Activated CD4-positive, alpha-beta T cell treated with anti-CD3 and anti-CD28 coated beads for 1 hour (primary cell): ENCODE data around the gene FXR1.
"Not testable (repeated sequence)": the region's sequence is repeated elsewhere in the genome, so short reads cannot be mapped to it uniquely, and the experiment has no call there.

Experiments used
- DNase-seq: peaks from one replicate; pipeline ENCODE4 v3.0.0-alpha.2; 2020

The FXR1 gene

GRCh38 chr3:180912304-180913296, at the start of gene FXR1:
TSS of gene FXR1 (plus strand) at chr3:180912670. CDS start at chr3:180912686, 16 bp downstream.
- peak; percentile 77 for DNase-seq

DNA sequence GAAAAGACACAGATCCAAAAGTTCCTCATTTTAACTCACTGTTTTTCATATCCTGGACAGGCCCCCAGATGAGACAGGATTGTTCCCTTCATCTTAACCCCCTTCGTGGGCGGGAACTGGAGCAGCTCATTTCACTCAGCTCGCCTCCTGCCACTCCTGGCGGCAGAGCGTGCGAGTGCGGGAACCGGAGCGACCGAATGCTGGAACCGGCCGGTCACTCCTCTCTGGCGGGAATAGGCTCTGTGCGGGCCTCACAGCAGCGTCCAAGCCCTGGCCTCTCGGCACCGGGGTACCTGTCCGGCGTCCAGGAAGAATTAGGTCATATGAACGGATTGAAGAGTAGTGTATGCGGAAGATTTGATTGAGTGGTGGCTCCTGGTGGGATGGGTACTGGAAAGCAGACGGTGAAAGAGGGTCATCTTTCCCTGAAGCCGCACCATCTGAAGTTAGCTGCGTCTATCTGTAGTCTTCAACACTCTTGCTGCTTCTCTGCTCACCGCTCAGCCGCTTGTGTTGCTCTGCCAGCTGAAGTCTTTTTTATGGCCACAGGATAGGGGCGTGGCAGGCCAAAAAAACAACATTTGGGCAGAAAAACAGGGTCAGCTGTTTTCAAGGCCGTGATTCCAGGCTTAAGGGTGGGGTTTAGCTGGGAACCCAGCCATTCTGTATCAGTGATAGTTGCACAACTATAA, 42.3 kb upstream of the FXR1 start:
- DNase-seq = no peak

- DNase-seq = no peak
Observed at GRCh38 chr3:180871901-180872300, 40.6 kb upstream of the FXR1 start.

- not testable (repeated sequence) for DNase-seq
Observed at GRCh38 chr3:180872430-180872829, 40.0 kb upstream of the FXR1 start.

DNA sequence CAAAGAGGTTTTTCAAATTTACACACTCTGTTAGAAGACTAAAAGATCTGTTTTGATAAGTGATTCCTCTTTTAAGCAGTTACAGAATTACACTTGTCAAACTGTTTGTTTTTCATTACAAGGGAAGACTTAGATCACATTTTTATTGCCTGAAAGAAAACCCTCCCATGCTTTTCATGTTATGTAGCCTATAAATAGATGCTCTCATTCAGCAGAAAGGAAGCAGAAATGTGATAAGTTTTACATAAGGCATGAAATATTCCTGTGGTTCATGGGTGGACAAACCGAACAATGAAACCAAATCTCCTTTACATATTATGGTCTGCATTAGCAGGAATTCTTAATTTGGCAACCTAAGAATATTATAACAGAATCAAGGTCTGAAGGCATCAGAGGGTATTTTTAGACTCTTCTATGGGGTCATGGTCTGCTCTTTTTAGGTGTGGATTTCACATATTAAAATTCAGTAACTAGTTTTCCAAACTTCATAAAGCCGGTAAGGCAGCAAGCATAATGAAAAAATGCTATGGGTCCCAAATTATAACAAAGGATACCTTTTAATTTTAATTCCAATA, 37.3 kb upstream of the FXR1 start:
- DNase-seq = no peak

DNA sequence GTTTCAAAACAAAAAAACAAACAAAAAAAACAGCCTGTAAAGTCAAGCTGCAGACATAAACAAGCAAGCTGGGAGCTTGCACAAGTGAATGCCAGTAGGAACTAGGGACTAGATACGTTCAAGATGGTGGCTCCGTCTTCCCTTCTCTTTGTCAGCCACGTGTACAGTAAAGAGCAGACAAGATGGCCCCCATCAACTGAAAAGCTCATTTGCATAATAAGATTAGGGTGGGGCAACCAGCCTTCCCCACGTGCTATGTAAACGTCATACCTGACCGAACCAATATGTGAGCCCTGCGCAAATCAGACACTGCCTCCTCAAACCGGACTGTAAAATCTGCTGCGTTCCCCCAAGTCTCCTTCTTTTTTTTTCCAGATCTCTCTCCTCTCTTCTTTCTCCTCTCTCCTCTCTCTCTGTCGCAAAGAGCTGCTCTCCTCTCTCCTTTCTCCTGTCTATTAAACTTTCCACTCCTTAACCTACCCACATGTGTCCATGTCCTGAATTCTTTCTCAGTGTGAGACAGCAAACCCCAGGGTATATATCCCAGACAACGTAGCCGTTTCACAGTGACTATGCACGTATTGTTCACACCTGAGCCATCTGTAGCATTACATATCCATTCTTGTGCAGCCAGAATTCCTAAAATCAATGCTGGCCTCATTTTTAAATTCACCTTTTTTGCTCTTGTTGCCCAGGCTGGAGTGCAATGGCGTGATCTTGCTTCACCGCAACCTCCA, 31.2 kb upstream of the FXR1 start:
- DNase-seq = no peak

DNA sequence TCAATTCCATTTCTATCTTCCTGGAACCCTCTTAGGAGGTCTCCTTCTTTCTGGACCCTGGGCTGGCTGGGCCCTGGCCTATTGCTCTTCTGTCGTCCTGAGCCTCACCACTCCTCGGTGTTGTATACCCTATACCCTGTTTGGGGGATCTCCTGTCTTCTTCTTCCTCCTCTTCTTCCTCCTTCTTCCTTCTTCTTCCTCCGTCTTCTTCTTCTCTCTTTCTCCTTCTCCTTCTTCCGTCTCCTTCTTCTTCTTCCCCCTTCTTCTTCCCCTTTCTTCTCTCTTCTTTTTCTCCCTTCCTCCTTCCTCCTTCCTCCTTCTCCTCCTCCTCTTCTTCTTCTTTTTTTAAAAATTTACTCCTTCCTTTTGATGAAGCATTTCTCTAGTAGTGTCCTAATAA, 30.4 kb upstream of the FXR1 start:
- DNase-seq = no peak

GRCh38 chr3:180888992-180889560, 23.4 kb upstream of the FXR1 start:
- no peak for DNase-seq

DNA sequence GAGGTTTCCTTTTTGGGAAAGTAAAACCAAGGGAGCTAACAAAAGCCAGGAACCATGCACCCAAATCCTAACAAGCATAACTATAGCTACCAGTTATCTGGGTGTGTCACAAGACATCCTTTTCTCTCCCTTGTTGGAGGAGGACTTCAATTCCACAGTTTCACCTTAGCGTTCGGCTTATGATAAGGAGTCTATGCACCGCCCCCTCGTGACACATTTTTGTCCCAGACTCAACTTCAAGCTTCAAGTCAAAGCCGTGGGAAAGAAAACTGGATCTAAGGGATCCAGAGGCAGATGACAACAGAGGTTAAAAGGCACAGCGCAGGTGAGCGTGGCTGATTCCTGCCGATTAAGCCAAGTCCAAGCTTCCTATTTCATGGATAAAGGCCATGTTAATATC, 13.9 kb upstream of the FXR1 start:
- no peak for DNase-seq

DNA sequence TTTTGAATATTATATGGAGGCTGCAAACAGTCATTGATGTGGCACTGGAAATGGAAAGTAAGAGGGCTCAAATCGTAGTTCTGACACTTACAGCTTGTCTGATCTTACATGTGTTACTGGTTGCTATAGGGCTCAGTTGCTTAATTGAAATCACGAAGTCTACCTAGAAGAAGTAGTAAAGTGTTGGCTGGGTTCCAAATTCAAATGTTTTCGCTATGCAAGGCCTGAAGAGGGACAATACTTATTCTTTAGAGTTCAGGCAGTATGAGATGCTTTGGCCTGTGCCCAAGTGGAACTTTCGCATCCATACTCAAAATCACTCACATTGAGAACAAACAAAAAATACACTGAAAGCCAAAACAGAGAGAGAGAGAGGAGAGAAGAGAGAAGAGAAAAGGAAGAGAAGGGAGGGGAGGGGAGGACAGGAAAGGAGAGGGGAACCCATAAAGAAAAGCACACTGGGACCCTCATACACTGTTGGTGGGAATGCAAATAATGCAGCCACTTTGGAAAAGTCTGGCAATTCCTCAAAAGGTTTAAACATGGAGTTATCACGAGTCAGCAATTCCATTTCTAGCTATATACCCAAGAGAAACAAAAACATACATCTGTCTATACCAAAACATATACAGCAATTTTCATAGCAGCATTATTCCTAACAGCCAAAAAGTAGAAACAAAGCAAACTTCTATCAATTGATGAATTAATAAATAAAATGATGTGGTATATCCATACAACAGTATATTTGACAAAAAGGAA, 2.9 kb upstream of the FXR1 start:
- no peak for DNase-seq

DNA sequence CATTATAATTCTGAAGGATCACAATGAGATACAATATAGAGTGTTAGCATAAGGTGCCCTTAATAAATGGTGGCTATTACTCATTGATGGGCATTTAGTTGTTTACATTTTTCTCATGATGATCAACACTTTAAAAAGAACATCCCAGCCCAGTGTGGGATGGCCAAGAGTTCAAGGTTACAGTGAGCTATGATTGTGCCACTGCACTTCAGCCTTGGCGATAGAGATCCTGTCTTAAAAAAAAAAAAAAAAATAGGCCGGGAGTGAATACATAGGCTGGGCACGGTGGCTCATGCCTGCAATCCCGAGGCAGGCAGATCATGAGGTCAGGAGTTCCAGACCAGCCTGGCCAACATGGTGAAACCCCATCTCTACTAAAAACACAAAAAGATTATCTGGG, 1.6 kb upstream of the FXR1 start:
- DNase-seq = no peak

DNA sequence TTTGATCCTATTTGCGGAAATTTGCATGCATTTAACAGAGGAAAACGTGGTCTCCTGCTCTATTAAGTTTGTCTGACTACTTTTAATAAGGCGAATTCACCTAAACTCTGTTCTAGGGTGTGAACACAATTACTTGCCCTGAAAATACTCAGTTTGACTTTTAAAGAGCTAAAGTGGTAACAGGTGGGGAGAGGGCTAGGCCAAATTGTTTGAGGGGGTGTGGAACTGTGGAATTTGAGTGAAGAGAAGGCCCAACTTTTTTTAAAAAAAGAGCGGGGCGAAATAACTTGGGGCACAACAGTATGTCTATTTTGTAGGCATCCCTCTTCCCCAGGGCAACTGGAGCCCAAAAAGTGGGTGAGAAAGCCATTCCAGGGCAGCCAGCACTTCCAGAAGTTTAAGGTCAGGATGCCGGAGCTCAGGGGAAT, 580 bp upstream of the FXR1 start:
- DNase-seq = no peak

DNA sequence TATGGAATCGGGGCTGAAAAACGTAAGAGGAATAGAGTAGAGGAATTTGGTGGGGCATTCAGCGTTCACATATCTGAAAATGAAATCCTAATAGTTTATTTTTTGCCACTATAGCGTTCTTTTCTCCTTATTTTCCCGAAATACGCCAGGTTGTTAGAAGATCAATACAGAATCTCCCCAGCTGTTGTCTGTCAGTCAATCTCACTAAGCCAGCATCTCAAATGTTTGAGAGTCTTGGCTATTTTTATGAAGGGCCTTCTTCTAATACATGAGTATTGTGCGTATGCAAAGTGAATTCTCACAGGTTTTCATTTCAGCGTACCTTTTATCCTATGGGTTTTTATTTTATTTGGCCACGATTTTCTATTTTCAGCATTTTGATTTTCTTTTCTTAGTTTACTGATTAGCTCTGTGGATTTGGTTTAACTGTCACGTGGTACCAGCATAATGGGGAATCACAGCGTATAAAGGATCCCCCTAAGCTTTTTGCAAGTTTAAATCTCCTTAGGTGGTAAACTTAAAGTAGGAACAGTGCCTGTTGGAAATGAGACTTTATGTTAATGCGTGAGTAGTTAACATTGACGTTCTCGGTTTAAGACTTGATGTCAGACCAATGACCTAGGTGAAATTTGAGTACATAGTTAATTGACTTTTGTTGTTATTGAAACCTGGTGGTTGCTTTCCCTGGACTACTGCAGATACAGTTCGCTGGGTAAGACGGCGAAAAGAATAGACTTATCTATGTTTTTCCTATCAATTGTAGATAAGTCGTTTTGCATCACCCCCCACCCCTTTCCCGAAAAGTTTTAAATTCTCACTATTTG, 1.3 kb downstream of the FXR1 start:
- no peak for DNase-seq

- no peak for DNase-seq
Observed at GRCh38 chr3:180918542-180918941, 6.1 kb downstream of the FXR1 start.

- DNase-seq = no peak
Observed at GRCh38 chr3:180922242-180922641, 9.8 kb downstream of the FXR1 start.

DNA sequence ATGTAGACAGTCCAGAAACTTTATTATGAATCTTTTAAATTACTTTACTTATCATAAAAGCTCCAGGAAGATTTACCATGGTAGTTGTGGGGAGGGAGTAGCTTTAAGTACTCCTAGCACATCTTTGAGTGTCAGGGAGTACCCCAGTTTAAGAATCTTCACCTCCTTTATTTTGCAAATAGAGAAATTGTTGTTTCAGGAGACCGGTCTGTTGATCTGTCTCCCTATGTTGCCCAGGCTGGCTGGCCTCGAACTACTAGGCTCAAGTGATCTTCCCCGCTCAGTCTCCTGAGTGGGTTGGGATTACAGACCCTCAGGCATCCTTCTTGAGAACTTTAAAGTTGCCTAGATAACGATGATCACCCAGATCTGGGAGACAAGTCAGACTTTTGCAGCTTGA, 11.1 kb downstream of the FXR1 start:
- no peak for DNase-seq

DNA sequence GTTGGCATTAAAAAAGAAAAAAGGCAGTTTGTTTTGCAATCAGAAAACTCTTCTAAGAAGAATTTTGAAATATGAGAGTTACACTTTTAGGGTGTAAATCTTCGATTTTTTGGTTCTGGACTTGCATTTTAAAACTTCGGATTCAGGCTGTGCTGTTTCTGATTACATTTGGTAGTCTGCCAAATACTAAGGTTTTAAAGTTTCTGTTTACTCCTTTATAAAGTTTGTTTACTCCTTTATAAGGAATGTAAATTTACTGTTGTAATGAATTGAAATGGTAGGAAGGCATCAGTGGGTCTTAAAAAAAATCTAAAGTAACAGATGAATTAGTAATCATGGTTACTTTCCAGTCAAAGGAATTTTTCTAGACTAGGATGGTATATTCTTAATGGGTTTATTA, 14.1 kb downstream of the FXR1 start:
- DNase-seq = no peak

DNA sequence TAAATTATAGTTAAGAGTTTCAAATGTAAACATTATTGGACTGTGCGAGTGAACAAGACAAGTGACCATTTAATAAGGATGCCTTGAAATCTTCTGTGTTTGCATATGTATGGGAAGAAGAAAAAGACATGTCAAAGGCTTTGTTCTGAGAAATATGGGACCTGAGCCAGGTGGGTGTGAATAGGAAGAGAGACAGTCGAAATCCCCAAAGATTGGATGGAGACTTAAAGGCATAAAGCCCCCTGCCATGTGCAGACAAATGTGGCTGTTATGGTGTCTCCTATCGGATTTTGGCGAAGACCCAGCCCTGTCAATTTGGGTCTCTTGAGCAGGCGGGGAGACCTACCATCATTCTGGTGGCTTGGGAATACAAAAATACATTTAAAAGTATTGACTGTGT, 16.9 kb downstream of the FXR1 start:
- DNase-seq = no peak

GRCh38 chr3:180930526-180930925, 18.1 kb downstream of the FXR1 start:
- no peak for DNase-seq

DNA sequence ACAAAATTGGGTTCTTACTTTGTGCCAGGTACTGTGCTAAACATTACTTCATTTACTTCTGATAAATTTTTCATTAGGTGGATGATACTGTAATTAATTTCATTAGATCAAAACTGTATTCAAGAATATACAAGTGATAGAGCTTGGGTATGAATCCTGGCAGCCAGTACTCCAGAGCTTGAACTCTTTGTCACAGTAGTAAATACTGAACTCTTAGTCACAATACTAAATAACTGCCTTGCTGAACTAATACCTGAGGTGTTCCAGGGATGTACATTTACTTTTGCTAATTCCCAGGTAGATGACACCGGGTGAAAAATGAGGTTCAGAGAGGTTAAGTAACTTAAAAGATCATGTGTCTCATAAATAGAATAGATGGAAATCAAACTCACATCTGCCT, 20.3 kb downstream of the FXR1 start:
- no peak for DNase-seq

GRCh38 chr3:180934638-180935037, 22.2 kb downstream of the FXR1 start:
- no peak for DNase-seq
